Activated naive CD8-positive, alpha-beta T cell (primary cell): ENCODE measurements around the gene ATOSB.

Source experiments
- H3K27ac Mint-ChIP-seq: one replicate; pipeline ENCODE4 v1.8.0; 2021; ENCODE audit warnings: mixed read lengths
- H3K27me3 Mint-ChIP-seq: one replicate; pipeline ENCODE4 v1.8.0; 2021; ENCODE audit warnings: mixed read lengths
- H3K36me3 Mint-ChIP-seq: one replicate; pipeline ENCODE4 v1.8.0; 2021; ENCODE audit warnings: mixed read lengths
- H3K4me1 Mint-ChIP-seq: one replicate; pipeline ENCODE4 v1.8.0; 2021; ENCODE audit warnings: low read depth, mixed read lengths
- H3K4me3 Mint-ChIP-seq: one replicate; pipeline ENCODE4 v1.8.0; 2021; ENCODE audit warnings: mild to moderate bottlenecking, mixed read lengths
- H3K9me3 Mint-ChIP-seq: one replicate; pipeline ENCODE4 v1.8.0; 2021; ENCODE audit warnings: low read depth, mixed read lengths

Gene ATOSB

DNA sequence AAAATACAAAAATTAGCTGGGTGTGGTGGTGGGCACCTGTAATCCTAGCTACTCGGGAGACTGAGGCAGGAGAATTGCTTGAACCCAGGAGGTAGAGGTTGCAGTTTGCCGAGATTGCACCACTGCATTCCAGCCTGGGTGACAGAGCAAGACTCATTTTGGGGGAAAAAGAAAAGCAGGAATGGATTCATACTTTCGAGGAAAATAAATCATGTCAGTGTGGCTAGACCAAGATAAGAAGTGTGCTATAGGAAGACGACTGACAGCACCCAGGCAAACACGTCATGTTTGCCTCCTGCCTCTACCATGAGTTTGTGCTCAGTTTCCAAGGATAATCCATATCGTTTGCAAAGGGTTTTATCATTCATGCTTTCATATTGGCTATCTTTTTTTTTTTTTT is 19.3 kb upstream of the ATOSB start:
- Mint-ChIP-seq H3K4me3 (no peak overlapping the region), H3K4me1 (no peaks in the 10 kb centered on the region), H3K27me3 (no peaks in the 10 kb centered on the region), H3K9me3 (peaks cover 4% of the 10 kb centered on the region), H3K27ac (no peak overlapping the region), H3K36me3 (no peaks in the 10 kb centered on the region)

- Mint-ChIP-seq H3K4me3 (peak overlapping the region; percentile 91), H3K36me3 (no peaks in the 10 kb centered on the region), H3K27me3 (no peaks in the 10 kb centered on the region), H3K9me3 (no peaks in the 10 kb centered on the region), H3K27ac (peak overlapping the region; percentile 88), H3K4me1 (peaks cover 41% of the 10 kb centered on the region)
Observed at GRCh38 chr9:35116898-35117551, 1.4 kb upstream of the ATOSB start.

DNA sequence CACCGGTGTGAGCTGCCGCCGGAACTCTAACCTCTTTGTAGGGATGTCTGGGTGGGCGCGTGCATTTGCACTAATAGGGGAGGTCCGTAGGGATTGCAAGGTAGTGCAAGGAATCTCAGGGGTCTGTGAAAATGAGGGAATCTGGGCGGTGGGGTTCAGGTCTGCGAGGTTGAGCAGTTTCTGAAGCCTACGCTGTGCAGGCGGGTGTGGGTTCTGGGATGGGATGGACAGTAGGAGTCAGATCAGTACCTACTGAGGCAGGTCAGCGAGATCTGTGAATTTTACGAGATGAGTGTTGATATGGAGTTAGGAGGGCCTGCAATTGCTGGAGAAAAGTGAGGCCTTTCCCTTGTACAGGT is 856 bp upstream of the ATOSB start:
- peak overlapping the region; percentile 91 for H3K4me3 Mint-ChIP-seq
- peaks cover 46% of the 10 kb centered on the region for H3K4me1 Mint-ChIP-seq
- peak overlapping the region; percentile 88 for H3K27ac Mint-ChIP-seq
- no peaks in the 10 kb centered on the region for H3K27me3 Mint-ChIP-seq
- no peaks in the 10 kb centered on the region for H3K9me3 Mint-ChIP-seq
- no peaks in the 10 kb centered on the region for H3K36me3 Mint-ChIP-seq

GRCh38 chr9:35114840-35115628 is 628 bp downstream of the ATOSB start:
- Mint-ChIP-seq H3K27ac (peak overlapping the region; percentile 50), H3K4me3 (peak overlapping the region; percentile 91), H3K4me1 (peaks cover 56% of the 10 kb centered on the region), H3K27me3 (no peaks in the 10 kb centered on the region), H3K9me3 (no peaks in the 10 kb centered on the region), H3K36me3 (no peaks in the 10 kb centered on the region)

GRCh38 chr9:35114113-35114839 is 1.4 kb downstream of the ATOSB start:
- Mint-ChIP-seq H3K36me3 (no peaks in the 10 kb centered on the region), H3K27ac (peak overlapping the region; percentile 77), H3K4me3 (peak overlapping the region; percentile 91), H3K4me1 (peaks cover 62% of the 10 kb centered on the region), H3K9me3 (no peaks in the 10 kb centered on the region), H3K27me3 (no peaks in the 10 kb centered on the region)

DNA sequence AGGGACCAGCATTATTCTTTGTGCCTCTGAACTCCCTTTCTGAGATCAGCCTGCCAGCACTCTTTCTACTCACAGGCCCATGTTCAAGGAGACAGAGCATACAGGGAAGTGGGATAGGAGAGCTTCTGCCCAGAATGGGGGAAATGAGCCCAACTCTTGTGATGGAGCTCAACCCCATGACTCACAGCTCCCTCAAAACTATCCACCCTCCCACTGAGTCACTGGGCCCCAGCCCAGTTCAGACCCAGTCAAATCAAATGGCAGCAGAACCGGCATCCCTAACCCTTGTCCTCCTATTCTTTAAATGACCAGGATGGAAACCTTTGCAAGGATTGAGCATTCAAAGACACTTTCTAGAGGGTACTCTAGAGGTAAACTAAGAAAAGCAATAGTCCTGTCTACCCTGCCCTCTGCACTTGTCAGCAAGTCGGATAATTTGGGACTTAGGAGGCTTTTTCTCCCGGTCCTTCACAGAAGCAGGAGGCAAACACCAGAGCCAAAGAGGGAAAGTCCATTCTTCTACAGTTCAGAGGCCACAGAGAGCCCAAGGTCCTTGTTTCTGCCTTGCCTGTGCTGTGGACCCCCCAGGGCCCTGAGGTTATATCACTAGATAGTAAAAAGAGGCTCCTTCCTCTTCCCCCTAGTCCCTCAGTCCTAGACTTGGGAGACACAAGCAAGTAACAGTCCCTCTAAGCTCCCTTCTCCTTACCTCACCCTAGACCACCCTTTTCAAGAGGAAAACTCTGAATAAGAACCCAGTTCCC is 3.2 kb downstream of the ATOSB start:
- peaks cover 62% of the 10 kb centered on the region for H3K4me1 Mint-ChIP-seq
- no peaks in the 10 kb centered on the region for H3K27me3 Mint-ChIP-seq
- H3K4me3 Mint-ChIP-seq = peak overlapping the region; percentile 81
- no peaks in the 10 kb centered on the region for H3K9me3 Mint-ChIP-seq
- no peaks in the 10 kb centered on the region for H3K36me3 Mint-ChIP-seq
- peak overlapping the region; percentile 81 for H3K27ac Mint-ChIP-seq

DNA sequence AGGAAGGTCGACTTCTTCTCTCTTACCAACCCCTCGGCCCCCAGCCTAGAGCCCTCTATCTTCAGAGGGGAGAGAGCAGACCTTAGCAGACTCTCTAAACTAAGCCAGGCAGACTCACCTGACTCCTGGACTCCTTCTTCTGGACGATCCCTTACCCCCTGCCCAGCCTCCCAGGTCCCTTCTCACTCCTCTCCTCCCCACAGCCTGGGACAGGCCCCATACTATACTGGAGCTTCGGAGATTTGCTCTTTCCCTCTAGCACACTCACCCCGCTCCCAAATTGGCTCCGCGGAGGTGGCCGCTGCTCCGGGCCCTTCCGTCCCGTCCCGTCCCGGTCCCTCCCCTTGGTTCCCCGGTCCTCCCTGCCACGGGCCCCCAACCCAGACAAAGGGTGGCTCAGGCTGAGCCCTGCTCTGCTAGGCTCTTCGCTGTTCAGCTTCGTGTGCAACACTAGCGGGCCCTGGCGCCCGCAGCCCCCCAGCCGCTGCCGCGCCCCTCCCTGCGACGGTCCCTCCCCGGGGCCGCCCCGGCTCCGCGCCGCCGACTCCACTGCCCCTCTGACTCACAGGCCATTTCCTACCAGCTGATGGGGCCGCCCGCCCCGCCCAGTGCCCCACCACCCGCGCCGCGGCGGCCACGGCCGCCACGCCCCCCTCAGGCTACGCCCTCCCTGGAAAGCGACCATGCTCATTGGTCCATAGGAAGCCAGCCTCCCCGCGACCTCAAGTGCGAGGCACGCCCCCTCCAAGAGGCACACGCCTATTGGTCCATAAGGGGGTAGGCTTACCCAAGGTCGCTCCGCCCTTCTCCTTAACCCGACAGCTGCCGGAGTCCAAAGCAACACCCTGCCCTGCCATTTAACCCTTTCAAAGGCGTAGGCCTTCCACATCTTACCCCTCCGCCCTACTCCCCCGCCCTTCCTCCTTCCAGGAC is 4.4 kb downstream of the ATOSB start:
- peak overlapping the region; percentile 81 for H3K4me3 Mint-ChIP-seq
- H3K9me3 Mint-ChIP-seq = no peaks in the 10 kb centered on the region
- peak overlapping the region; percentile 81 for H3K27ac Mint-ChIP-seq
- H3K27me3 Mint-ChIP-seq = no peaks in the 10 kb centered on the region
- peaks cover 56% of the 10 kb centered on the region for H3K4me1 Mint-ChIP-seq
- H3K36me3 Mint-ChIP-seq = no peaks in the 10 kb centered on the region

DNA sequence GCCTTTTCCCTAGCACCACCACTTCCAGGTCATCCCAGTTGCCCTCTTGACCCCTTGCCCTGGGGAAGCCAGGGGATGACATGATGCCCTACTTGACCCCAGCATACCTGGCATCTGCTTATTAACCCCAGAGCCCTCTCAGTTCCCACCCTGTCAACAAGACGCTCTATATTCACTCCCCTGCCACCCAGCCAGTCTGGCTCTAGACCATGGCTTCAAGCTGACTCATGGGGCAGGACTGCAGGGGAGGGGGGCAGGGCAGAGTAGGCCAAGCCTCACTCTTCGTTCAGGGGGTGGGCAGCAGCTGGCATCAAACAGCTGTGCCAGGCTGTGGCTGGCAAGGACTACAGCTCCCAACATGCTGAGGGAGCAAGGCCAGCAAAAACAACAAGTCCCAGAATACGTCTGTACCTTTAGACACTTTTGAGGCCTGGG is 5.3 kb downstream of the ATOSB start:
- peaks cover 49% of the 10 kb centered on the region for H3K4me1 Mint-ChIP-seq
- H3K9me3 Mint-ChIP-seq = no peaks in the 10 kb centered on the region
- peak overlapping the region; percentile 81 for H3K4me3 Mint-ChIP-seq
- H3K27me3 Mint-ChIP-seq = no peaks in the 10 kb centered on the region
- H3K27ac Mint-ChIP-seq = no peak overlapping the region
- peaks cover 2% of the 10 kb centered on the region for H3K36me3 Mint-ChIP-seq

DNA sequence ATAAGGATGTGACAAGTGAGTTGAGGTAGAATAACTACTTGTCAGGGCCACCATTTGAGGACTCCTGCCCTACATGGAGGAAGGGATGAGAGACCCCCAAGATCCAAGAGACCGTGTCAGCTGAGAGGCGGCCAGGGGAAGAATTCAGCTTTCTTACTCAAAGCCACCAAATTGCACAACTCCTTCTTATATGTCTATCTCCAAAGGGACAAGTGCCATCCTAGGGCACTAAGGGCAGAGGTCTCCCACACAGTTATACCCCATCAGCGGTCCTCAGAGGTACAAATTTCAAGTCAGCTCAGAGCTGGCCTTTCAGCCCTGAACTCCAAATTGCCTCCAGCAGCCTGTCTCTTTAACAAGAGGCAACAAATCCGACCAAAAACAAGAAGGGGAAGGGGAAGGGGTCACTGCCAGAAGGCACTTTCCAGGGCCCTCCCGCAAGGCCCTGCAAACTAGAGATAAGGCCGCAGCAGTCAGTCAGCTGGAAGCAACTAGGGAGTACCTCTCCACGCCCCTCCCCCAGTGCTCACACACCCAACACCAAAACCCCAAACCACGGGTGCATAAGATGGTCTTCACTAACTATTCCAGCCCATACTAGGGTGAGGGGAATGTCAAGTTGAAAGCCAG is 6.6 kb downstream of the ATOSB start:
- peaks cover 2% of the 10 kb centered on the region for H3K36me3 Mint-ChIP-seq
- H3K4me1 Mint-ChIP-seq = peaks cover 36% of the 10 kb centered on the region
- no peak overlapping the region for H3K27ac Mint-ChIP-seq
- H3K4me3 Mint-ChIP-seq = no peak overlapping the region
- H3K27me3 Mint-ChIP-seq = no peaks in the 10 kb centered on the region
- no peaks in the 10 kb centered on the region for H3K9me3 Mint-ChIP-seq

DNA sequence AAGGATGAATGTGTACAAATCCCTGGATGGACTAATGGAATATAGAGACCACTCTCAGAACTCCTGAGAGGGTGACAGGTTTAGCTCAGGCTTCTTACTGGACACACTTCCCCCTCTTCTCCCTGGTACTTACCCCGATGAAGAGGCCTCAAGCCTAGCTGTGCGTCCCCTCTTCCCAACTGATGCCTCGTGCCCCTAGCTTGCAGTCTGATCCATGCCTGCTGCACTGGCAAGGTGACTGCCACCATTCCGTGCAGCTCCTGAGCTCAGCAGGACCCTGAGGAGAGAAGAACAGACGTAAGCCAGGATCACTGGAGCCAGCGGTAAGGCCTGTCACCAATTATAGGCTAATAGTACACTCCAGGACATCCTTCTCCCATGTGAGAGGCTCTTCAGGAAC is 7.2 kb downstream of the ATOSB start:
- H3K27ac Mint-ChIP-seq = no peak overlapping the region
- H3K4me3 Mint-ChIP-seq = no peak overlapping the region
- peaks cover 2% of the 10 kb centered on the region for H3K36me3 Mint-ChIP-seq
- H3K27me3 Mint-ChIP-seq = no peaks in the 10 kb centered on the region
- H3K4me1 Mint-ChIP-seq = peaks cover 33% of the 10 kb centered on the region
- H3K9me3 Mint-ChIP-seq = no peaks in the 10 kb centered on the region

GRCh38 chr9:35107297-35108290 is 8.1 kb downstream of the ATOSB start:
- no peaks in the 10 kb centered on the region for H3K27me3 Mint-ChIP-seq
- H3K9me3 Mint-ChIP-seq = no peaks in the 10 kb centered on the region
- peaks cover 35% of the 10 kb centered on the region for H3K4me1 Mint-ChIP-seq
- peaks cover 2% of the 10 kb centered on the region for H3K36me3 Mint-ChIP-seq
- no peak overlapping the region for H3K27ac Mint-ChIP-seq
- H3K4me3 Mint-ChIP-seq = no peak overlapping the region

DNA sequence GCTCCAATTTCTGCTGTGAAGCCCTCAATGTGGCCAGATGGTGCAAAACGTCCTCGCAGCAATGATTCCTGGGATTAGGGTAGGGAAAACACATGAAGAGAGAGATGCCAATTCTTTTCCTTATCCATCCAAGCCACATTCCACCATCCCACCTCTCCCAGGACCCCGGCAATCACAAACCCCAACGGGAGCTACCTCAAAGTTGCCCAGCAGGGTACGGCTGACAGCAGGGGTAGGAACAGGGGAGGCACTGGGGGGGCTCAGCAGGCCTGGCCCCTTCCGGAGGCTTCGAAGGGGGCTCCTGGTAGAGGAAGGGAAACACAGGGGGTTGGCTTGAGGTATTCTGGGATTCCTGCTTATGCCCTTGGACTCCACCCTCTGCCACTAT is 9.3 kb downstream of the ATOSB start:
- Mint-ChIP-seq H3K27ac (no peak overlapping the region), H3K4me1 (peaks cover 31% of the 10 kb centered on the region), H3K4me3 (no peak overlapping the region), H3K27me3 (no peaks in the 10 kb centered on the region), H3K36me3 (peaks cover 2% of the 10 kb centered on the region), H3K9me3 (no peaks in the 10 kb centered on the region)
